Dermis microvascular lymphatic vessel endothelial cell (primary cell): ENCODE results near the gene KRT84. TPM values are rescaled to one million over a fixed set of nuclear protein-coding genes. Genes with fewer than 3 reads are reported as not detected.
"Not testable (repeated sequence)": the region's sequence is repeated elsewhere in the genome, so short reads cannot be mapped to it uniquely, and the experiment has no call there.

Experiments
- DNase-seq, 2 donors: peaks; one replicate each; pipeline versions ENCODE4 v3.0.0 to v3.0.0-alpha.2; 2010; ENCODE audit warnings: low read depth in 2 of 2
- total RNA-seq: library from RNA; depleted of rRNA; stranded (reverse); fragments of >200 nt; gene quantifications from 2 replicates; pipeline ENCODE4 v1.2.1, GENCODE V29; 2014

KRT84 gene
- total RNA-seq, 1 donor from 2014 or later: not detected

DNA sequence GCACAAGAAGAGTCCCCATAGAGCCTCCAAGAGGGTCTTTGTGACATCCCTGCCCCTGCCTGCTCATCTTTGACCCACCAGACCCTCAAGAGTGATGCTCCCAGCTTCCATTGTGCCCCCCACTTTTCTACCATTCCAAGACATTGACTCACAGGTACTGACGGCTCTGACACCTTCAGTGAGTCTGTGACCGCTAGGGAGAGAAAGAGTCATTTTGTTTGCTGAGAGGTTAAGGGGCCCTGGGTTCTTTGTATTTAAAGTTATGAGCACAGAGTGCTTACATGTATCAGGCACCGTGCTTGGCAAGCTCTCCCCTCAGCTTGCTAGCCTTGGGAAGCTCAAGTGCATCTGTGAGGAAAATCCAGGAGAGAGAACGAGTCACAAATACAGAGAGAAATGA, 27.8 kb upstream of the KRT84 start:
- DNase-seq: no peak

GRCh38 chr12:52411815-52412214, 26.4 kb upstream of the KRT84 start:
- no peak for DNase-seq

DNA sequence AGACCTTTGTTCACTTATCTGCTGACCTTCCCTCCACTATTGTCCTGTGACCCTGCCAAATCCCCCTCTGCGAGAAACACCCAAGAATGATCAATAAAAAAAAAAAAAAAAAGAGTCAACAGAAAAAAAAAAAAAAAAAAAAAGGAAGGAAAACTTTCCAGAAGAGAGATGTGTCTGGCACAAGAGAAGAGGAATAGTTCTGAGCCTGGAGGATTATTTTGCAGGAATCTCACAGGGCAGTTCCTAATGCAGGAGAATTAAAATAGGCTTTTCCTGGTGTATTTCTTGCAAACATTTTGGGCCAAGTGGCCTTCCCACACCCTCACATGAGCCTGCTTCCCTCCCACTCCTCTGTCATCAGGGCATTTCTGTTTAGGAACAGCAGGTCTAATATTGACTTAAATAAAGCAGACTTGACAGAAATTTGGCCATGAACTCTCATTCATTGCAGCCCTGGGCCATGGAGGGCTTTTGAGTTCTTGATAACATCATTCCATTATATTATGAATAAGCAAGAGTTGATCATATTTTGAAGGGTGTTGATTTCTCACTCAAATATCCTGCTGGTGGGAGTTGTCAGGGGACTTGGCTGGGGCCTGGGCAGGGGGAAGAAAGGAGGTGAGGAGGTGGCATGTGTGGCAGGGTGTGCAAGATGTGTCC, 25.3 kb upstream of the KRT84 start:
- DNase-seq: not testable (repeated sequence)

DNA sequence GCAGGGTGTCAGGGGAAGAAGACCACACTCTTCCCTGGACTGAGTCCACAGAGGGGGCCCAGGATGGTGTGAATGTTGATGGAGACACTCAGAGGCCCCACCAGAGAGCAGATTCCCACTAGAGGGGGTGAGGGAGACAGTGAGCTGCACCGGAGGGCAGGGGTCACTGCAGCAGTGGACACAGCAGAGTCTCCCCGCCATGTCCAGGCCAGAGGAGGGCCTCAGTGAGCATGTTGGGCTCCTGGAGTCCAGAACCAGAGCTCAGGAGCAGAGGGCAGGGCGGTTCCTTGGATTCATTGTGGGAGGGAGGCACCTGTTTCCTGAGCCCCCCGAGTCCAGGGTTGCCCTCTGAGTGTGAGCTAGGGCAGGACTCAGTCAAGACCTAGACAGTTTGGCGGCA, 22.5 kb upstream of the KRT84 start:
- no peak for DNase-seq

- no peak for DNase-seq
Observed at GRCh38 chr12:52405922-52406385, 20.5 kb upstream of the KRT84 start, which contains the start of gene KRT82. KRT82 (minus strand) TSS chr12:52406335; CDS start chr12:52406277, 58 bp downstream.

DNA sequence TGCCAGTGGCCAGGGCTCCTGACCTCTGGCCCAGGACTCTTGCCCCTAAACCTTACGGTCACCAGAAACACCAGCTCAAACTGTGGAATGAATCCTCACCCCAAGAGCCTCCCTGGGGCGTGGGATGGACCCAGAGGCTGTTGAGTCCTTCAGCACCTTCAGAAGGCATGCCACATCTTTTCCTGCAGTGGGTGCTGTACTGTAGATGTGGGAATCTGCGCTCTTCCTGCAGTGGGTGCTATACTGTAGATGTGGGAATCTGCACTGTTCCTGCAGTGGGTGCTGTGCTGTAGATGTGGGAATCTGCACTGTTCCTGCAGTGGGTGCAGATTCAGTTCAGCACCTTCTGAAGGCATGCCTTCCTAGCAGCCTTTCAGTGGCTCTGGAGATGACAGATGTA, 19.5 kb upstream of the KRT84 start:
- no peak for DNase-seq

DNA sequence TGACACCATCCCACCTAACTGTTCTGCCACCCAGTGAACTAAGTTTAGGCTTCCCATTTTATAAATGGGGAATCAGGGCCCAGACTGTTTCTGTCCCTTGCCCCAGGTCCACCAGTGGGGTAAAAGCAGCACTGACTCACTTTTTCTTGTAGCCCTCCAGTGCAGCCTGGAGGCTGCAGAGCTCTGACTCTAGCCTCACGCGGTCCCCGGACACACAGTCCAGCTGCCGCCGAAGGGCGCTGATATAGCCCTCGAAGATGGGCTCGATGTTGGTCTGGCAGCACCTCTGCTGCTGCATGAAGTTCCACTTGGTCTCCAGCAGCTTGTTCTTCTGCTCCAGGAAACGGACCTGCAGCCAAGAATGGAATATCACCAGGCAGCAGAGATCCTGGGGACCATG, 18.1 kb upstream of the KRT84 start:
- DNase-seq: no peak

DNA sequence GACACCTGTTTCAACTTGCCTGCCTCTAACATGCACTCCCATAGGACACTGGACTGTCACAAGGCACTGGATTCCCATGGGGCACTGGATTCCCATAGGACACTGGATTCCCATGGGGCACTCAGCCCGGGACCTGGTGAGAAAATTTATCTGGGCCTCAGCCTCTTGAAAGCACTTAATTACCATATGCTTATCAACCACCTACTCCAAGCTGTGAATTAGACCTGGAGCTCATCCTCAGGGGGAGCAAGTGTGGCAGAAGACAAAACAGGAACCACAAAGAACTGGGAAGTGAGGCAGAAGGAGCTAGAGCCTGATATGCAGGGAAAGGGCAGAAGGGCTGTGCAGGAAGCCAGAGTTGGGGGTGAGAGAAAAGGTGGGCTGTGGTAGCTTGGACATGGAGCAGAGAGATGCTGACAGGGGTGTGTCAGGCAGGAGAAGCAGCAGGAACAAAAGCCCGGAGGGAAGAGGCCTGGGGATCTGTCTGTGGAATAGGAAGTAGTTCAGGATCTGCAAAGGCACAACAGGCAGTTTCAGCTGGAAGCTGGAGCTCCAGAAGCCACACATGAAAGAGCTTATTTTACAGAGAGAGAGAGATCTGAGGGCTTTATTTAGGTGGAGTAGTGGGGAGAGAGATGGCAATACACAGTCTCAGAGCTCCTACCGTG, 17.6 kb upstream of the KRT84 start:
- DNase-seq: no peak

DNA sequence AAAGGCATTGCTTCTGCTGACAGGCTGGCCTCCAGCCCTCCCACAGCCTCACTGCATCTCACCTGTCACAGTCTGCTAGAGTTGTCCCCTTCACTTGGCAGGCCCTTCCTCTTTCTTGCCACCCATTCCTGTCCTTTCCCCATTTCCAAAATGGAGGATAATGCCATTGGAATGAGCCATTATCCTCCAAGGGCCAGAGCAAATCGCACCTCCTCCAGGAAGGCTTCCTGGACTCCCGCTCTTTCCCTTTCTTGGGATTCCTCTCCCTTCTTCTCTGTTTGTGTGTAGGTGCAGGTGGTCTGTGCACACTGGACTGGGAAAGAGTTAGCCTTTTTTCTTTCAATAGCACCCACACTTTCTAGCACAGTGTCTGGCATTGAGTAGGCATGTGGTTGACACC, 16.9 kb upstream of the KRT84 start:
- DNase-seq: no peak

- DNase-seq: no peak
Observed at GRCh38 chr12:52401926-52402325, 16.5 kb upstream of the KRT84 start.

DNA sequence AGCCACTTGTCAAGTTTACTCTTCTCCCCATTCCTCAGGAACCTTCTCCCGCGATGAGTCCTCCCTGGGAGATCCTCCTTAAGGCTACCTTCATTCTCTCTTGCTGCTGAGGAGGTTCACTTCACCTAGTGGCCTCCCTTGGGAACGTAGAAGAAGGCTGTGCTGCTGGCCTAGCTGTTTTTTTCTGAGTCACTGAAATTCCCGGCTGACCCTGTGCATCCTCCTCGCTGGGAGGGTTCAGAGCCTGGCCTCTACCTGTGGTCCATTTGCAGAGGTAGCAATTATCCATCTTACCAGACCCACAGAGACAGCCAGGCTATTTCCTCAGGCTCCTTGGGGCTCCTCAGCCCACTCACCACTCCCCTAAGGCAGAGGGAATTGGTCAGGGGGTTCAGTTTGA, 16.1 kb upstream of the KRT84 start:
- DNase-seq: no peak

DNA sequence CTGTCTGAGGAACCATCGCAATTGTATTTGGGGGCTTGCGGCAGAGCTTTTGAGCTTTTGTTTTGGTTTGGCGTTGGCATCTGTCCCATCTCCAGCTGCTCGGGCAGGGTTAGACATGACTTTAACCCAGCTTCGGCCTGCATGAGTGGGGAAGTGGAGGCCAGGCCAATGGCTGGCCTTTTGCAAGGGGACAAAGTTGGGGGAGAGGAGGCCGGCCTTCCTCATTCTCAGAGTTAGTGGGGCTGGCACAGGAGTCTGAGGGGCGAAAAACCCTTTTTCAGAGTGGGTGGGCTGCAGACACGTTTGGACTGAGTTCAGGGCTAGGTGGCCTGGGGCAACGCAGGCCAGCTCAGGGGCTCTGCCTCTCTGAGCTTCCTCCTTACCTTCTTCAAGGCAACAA, 15.5 kb upstream of the KRT84 start:
- no peak for DNase-seq

- no peak for DNase-seq
Observed at GRCh38 chr12:52399756-52400155, 14.3 kb upstream of the KRT84 start.

GRCh38 chr12:52398176-52398575, 12.7 kb upstream of the KRT84 start:
- no peak for DNase-seq

GRCh38 chr12:52396656-52397055, 11.2 kb upstream of the KRT84 start:
- DNase-seq: no peak

GRCh38 chr12:52395761-52396434, 10.4 kb upstream of the KRT84 start:
- no peak for DNase-seq

DNA sequence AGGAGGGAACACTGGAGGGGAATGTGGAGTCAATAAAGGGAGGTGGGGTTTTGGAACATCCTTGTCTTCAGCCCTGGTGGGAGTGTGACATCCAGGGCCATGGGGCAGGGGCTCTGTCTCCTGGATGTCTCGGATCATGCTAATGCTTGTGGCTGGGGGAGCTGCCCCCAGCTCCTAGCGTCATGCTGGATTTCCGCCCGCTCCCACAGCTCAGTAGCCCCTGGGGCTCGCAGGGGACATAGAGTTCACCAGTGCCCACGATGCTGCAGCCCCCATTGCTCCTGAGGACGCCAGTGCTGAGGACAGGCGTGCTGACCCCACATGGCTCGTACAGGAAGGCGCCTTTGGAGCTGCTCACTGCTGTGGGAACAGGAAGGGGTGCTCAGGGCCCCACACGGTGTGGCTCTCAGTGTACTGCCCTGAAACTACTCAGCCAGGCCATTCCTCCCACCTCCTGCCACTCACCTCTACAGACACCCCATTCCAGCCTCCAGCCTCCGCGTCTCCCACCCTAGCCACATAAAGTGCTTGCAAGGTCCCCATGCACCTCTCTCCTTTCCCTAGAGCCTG, 9.5 kb upstream of the KRT84 start:
- no peak for DNase-seq

DNA sequence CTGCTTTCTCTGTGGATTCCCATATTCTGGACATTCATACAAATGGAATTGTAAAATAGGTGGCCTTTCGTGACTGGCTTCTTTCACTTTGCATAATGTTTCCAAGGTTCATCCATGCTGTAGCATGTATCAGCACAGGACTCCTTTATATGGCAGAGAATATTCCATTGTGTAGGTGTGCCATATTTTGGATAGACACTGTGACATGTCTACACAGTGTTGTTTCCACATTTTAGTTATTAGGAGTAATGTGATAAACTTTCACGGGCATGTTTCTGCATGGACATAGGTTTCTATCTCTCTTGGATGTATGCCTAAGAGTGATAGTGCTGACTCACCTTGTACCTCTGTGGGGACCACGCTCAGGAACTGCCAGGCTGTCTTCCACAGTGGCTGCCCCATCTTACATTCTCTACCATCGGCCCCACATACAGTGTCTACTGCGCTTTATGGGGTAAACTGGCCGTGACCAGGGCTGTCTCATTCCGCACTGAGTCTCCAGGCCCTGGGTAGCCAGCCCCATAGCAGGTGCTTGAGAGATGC, 7.1 kb upstream of the KRT84 start:
- no peak for DNase-seq

DNA sequence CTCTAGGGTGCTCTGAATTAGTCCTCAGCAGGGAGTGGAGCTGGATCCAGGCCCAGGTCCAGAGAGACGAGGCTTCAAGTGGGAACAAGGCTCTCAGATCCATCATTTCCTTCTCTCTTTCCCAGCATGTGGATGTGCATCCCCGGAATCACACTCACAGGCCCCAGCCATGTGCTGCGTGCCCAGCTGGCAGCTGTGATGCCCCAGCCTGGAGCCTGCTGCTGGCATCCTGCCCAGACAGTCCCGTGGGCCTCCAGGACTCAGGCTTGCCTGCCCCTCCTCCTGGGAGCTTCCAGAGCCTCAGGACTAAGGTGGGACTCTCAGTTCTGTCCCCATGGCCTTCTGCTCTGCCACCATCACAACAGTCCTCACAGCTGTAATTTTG, 6.2 kb upstream of the KRT84 start:
- DNase-seq: peak in 1 of 2 donors; percentile 15

DNA sequence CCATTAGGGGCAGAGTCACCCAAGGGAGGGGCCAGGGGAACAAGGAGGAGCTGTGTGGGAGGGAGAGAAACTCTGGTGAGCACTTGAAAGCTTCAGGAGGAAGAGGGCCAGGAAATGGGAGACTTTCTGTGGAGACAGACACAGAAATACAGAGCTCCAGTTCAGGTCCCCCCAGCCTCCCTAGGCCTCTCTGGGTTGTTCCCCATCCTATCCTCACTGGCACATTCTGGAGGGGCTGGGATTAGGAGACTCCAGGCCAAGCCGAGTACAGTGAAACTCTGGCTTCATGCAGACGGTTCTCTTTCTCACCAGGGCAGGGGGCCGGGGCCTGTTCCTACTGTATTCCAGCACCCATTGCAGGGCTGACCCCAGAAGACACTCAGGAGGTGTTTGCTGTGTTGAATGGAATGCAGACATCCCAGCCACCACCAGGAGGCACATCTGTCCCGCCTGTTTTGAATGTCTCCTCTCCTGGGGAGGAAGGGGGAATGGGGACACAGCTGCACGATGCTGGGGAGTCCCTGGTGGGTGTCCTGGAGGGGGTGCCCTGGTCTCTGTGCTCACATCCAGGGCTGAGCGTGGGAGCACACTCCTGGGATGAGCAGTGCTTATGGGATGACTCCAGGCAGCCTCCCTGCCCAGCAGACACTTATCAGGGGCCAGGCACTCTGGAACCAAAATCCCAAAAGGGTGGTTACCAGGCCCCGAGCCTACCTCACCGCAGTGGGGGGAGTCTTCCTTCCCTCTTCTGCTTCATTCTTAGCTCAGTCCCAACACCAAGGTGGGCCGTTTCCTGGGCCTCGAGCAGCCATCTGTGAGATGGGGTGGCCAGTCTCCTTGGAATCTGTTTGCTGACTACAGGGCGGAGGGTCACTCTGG, 5.5 kb upstream of the KRT84 start:
- DNase-seq: peak; percentile 1 to 22
